ENCODE results near the gene TYK2.
"Not testable (repeated sequence)": the region's sequence is repeated elsewhere in the genome, so short reads cannot be mapped to it uniquely, and the experiment has no call there.

- TF ChIP-seq EGR1 (IDR thresholded peaks at IDR 0.05; ENCODE audit: low read depth in 2 of 2); CTCF (IDR thresholded peaks at IDR 0.05; ENCODE audit: low read depth, low read length, missing input control); JUND (IDR thresholded peaks at IDR 0.05); SP1 (IDR thresholded peaks at IDR 0.05); REST (IDR thresholded peaks at IDR 0.05); RAD21 (IDR thresholded peaks at IDR 0.05): not testable (repeated sequence)
- TF ChIP-seq, protein P1, sequence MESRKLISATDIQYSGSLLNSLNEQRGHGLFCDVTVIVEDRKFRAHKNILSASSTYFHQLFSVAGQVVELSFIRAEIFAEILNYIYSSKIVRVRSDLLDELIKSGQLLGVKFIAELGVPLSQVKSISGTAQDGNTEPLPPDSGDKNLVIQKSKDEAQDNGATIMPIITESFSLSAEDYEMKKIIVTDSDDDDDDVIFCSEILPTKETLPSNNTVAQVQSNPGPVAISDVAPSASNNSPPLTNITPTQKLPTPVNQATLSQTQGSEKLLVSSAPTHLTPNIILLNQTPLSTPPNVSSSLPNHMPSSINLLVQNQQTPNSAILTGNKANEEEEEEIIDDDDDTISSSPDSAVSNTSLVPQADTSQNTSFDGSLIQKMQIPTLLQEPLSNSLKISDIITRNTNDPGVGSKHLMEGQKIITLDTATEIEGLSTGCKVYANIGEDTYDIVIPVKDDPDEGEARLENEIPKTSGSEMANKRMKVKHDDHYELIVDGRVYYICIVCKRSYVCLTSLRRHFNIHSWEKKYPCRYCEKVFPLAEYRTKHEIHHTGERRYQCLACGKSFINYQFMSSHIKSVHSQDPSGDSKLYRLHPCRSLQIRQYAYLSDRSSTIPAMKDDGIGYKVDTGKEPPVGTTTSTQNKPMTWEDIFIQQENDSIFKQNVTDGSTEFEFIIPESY (IDR thresholded peaks at IDR 0.05), result not testable (repeated sequence)
- TF ChIP-seq, protein P2, sequence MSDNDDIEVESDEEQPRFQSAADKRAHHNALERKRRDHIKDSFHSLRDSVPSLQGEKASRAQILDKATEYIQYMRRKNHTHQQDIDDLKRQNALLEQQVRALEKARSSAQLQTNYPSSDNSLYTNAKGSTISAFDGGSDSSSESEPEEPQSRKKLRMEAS (IDR thresholded peaks at IDR 0.05), result not testable (repeated sequence)
Measured at GRCh38 chr19:10383223-10383499, 2.8 kb upstream of the TYK2 start.

Measured in liver (tissue), 3 donors.